Brain pericyte (primary cell): ENCODE measurements around the gene RTN4R.

Experiments
- DNase-seq: peaks from one replicate; pipeline ENCODE4 v3.0.0-alpha.2; 2012; ENCODE audit warnings: low read depth, low spot score

The RTN4R gene

DNA sequence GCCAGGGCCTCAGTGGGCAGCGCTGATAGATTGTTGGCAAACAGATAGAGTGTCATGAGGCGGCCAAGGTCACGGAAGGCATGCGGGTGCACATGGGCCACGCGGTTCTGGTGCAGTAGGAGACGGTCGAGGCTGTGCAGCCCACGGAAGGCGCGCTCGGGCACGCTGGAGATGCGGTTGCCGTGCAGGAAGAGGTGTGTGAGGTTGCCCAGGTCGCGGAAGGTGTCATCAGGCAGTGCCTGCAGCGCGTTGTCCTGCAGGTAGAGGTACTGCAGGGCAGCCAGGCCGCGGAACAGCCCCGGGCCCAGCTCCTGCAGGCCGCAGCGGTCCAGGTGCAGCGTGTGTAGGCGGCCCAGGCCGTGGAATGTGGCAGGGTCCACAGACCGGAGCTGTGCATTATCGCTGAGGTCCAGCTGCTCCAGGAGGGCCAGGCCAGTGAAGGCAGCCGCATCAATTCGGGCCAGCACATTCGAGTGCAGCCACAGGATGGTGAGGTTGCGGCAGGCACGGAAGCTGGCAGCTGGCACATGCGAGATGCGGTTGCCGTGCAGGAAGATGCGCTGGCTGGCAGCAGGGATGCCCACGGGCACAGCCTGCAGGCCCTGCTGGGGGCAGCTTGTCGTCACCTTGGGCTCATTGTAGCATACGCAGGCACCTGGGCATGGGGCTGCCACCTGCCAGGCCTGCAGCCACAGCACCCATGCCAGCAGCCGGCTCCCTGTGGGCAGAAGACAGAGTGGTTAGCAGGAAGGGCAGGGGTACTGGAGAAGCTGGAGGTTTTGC lies 25.5 kb downstream of the RTN4R start:
- DNase-seq = no peak

DNA sequence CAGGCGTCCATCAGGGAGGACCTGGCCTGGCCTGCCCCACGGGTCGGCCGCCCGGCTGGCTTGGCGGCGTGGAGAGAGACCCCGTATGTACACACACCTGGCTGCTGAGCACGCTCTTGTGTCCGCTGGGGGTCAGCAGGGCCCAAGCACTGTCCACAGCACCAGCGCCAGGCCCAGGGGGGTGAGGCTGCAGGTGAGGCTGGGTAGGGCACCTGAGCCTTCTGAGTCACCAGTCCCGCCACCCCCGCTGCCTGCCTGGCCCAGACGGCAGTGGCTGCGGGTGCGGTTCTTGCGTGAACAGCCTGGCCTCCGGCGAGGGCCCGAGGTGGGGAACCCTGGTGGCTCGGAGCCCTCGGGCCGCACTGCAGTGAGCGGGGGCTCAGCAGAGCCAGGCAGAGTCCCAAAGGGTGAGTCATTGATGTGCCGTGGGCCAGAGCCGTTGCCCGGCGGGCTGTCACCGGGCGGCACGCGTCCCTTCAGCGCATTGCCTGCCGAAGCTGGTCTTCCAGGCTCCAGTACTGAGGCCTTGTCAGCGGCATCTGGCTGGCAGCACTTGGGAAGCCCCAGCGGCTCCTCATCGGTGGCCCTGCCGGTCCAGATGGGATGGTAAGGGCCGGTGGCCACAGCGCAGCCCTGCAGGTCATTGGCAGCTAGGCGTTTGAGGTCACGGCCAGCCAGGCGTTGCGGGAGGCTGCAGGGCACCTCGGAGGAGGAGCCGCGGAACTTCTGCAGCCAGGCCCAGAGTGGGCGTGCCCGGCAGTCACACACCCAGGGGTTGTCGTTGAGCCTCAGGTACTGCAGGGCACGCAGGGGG lies 26.3 kb downstream of the RTN4R start:
- no peak for DNase-seq

DNA sequence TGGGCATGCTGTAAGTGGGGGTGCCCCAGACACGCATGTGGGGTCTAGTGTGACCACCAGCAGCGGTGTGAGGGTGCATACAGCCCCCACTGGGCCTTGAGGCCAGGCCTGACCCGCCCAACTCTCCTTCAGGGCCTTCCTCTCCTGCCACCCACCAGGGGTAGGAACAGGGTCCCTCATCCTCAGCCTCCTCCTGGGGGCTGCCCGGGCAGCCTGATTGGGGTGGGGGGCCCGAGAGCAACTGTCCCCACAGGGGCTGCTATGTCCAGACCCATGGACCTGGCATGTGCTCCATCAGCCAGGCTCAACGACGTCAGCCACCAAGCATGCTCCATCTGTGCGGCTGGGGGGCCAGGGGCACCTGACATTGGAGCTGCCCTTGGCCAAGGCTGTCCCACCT lies 27.2 kb downstream of the RTN4R start:
- DNase-seq = no peak

DNA sequence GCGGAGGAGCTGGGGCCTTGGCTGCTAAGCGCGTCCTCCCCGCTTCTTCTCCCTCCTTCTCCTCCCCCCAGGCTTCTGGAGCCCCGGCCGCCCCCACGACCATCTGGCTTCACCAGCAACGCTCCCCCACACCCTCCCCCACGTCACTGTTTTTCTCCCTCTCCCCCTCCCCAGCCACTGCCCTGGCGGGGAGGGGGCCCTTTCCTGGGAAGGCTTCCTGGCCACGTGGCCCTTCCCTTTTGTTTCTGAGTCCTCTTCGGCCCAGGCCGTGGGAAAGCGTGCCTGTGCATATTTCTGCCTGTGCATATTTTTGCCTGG lies 27.7 kb downstream of the RTN4R start:
- DNase-seq = no peak

DNA sequence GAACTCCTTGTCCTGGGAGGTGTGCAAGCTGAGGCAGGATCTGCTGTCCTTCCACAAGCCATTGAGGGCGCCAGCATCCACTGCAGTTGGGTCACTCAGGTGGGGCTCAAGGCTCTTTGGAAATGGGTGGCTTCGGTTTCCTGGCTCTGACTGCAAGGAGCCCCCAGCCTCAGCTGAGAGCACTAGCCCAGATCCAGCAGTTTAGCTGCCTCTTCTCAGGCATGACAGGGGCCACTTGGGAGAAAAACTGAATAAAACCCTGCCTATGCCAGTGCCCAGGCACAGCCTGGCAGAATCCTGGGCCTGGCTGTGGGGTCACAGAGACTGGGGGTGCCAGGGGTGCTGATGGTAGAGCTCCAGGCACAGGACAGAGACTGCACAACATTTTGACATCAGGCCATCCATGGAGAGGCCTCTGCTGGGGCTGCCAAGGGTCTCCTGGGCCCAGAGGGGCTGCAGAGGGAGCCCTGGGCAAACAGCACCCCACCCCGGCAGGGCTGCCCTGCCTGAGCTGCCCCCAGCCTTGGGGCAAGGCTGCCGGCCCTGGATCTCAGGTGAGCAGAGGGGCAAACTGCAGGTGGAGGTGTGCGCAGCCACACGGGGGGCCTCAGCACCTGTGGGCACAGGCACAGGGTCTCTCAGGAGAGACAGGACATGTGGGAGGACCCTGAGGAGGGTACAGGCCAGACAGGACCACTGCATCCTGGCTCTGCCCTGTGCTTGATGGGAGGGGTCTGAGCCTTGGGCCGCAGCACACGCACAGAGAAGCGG lies 28.3 kb downstream of the RTN4R start:
- DNase-seq = no peak

DNA sequence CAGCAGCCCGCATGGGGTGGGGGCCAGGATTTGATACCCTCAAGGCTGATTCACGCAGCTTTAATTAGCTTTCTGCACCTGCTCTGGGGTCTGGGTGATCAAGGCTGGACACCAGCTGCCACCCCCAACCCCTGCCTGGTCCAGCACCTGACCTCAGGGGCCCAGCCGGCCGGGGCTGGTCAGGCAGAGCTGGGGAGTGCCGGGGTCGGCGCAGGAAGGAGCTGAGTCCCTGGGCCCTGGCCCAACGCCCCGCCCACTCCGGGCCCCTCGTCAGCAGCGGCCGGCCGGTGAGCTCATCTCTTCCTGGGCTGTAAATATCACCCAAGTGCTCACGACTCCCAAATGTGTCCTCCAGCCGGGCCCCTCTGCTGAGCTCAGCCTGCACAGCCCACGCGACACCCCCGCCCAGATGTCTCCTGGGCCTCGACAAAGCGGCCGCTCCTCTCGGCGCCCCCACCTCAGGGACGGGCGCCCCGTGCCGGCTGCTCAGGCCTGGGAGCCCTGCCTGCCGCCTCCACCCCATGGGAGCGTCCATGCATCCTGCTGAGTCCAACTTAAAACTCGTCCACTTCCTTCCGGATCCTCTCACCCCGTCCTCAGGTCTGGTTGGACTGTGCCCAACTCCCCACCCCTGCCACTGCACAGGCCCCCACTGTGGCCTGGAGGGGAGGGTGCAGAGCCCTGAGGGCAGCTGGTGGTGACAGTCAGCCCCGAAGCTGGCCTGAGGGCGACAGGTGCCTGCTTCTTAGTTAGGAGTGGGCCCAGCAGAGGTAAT lies 29.0 kb downstream of the RTN4R start:
- no peak for DNase-seq

DNA sequence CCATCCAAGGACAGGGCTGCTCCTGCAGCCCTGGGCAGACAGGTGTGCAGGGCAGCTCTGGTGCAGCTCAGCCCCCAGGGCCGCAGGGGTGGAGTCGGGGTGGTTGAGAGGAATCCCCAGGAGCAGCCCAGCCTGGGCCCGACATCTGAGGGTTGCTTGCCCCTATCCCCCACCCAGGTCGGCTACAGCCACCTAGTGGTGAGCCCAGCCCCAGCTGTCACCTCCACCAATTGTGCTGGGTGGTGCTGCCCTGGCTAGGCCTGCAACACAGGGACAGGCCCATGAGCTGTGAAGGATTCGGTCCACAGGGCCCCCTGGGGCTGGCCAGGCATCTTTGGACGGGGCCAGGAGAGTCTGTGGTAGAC lies 29.6 kb downstream of the RTN4R start:
- DNase-seq = no peak

DNA sequence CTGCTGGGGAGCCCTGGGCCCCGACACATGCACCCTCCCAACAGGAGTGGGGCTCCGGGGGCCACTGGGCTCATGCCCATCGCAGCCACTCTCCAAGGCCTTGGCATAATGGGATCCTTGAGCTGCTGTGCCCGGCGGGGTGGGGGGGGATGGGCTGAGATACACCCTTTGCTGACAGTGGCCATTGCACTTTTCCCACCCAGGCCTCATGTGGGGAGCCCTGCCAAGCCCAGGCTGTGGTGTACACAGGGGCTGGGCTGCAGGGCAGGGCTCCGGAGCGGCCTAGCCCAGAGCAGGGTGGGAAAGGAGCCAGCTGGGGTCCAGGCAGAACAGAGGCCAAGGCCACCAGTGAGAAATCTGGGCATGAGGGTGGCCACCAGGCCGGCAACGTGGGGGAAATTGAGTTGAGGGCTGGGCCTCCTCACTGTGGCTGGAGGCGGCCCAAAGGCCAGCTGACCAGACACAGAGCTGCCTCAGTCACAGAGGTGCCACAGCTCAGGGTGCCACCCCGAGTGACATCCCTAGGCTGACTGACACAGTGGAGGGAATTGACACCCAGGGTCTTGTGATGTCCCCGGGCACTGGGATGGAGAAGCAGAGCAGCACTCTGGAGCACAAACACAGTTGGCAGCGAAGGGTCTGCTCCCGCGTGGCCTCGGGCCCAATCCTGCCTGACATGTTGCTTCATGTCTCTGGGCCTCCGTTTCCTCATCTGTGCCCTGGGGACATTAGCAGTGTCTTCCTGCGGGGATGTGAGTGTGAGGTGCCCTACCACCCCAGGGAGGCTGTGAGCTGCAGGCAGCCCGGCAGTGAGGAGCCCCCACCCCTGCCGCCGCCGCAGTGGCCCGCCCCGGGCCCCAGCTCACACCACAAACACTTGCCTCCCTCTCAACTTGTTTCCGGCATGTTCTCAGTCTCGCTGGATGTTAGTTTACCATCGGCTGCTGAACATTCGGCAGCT lies 30.4 kb downstream of the RTN4R start:
- no peak for DNase-seq

DNA sequence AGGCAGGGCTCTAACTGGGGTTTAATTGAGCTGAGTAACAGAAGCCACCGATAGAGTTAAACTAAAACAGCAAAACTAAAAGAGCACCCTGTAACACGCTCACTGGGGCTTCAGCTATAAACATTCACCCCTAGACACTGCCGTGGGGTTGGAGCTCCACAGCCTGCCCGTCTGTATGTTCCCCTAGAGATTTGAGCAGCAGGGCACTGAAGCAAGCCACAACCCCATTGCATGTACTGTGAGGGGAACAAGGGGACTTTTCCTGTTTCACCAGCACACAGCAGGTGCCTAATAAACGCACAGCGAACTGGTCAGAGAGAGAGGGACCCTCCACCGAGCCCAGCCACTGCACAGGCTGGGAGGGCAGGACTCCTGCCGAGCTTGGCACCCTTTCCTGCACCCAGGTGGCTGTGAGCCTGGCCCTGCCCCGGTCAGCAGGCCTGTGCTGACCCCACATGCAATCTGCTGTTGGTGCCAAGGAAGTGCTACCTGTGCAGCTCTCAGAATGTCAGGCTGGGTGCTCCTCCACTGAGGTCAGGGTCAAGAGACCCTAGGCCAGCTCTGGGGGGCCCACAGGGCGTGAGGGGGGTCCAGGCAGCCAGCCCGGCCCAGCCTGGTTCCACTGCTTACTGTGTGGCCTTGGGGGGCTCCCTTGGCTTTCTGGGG lies 31.9 kb downstream of the RTN4R start:
- DNase-seq = no peak

DNA sequence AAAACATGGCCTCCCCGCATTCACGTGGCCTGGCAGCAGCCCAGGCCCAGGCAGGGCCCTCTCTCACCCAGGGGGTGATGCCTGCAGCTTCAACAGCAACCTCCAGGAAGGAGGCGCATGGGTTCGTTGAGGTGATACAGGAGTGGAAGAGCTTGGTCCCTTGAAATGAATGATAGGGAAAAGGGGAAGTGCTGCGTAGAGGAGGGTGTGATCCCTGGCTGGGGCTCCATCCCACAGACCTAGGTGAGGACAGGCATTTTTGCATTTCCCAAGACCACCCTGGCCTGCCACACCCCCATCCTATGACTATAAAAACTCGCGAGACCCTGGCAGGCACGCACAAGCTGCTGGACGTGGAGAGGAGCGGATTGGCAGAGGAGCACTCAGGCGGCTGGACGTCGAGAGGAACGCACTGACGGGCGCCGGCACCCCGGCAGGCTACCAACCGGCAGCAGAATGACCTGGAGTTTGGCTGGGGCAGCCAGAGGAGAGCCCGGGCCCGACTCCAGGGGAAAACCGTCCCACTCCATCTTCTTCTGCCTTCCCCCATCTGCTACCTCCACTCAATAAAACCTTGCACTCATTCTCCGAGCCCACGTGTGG lies 32.6 kb downstream of the RTN4R start:
- DNase-seq = no peak

DNA sequence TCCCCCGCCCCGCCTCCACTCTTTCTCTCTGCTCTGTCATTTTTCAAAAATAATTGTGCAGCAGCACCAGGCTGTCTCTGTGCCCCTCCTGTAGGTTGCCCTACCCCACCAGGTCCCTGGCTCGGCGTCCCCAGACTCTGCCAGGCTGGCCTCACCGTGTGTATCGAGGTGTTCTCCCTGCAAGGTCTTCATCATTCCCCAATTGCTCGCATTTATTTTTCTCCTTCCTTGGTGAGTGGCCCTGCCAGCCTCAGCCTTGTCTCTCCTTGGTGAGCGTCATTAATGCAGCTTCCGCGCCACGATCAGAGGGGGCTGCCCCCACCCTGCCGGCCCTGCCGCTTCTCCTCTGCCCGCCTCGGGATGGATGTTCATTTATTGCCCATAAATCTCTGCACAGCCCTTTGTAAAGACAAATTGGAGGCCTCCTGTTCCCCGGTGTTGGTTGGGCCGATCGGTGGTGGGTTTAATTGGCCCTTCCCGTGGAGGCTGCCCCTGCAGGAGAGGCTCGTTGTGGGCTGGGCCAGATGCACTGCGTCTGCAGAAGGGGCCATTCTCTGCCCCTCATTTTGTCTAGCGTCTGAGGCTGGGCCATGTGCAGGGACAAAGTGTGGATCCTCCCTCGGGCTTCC lies 33.2 kb downstream of the RTN4R start:
- DNase-seq = no peak

DNA sequence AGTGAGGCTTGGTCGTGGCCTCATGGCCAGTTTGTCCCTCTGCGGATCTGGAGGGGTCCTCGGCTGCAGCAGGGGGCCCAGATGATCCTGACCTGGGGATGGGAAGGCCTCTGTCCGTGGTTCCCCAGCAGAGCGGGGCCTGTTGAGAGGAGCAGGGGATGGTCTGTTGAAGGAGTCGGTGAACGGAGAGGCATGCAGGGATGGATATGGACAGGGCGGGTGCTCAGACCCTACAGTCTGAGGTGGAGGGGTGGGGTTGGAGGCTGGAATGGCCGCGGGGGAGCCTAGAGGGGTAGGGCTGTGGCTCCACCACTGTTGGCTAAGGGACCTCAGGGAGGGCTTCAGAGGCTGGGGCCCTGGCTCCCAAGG lies 33.8 kb downstream of the RTN4R start:
- no peak for DNase-seq

DNA sequence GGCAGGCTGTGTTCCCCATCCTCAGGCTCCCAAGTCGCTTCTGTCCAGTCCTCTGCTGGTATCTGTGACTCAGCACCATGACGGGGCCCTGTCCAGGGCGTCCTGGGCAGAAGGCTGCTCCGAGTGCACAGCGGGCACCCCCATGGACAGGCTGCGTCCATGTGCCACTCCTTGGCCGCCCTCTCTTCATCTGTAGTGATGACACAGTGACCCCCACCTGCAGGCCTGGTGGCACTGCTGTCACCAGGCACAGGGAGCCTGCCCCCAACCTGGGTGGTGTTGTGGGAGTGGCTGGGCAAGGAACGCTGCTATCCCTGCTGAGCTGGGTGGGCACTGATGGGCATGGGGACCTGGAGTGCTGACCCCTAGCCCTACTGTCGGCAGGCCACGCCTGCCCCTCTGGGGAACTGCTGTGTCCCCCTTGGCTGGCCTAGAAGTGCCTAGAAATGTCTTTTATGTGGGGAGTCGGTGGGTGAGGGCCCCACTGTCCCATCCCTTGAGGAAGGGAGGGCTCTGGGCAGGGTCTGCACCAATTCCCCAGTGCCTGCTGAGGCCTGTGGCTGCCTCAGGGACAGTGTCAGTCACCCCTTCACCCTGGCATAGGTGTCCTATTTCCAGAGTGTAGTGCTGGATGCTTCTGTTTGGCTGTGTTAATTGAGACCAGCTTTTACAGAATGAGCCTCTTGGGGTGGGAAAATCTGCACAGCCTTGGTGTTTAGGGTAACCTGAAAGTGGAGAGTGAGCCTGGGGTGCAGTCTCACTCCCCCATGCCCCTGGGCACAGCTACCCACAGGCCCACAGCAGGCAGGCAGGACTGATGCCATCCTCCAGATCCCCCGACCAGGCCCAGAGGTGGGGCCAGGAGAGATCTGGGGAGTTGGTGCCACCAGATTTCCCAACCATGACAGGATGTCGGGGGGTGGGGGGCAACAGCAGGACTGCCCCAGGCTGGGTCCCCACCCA lies 34.5 kb downstream of the RTN4R start:
- no peak for DNase-seq

DNA sequence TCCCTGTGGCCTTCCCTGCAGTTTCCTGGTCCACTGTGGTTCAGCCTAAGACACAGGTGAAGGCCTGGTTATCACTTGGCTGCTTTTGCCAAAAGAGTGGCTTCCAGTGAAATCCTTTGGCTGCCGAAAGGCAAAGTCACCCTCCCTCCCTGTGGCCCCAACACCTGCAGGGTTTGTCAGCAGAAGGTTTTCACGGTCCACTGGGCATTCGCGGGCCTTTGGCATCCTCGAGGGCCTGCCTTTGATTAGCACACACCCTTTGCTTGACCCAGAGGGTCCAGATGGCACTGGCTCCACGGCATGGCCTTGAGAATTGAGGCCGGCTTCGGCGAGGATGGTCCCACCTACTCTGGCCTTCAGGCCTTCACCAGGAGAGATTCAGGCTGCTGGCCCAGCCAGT lies 35.3 kb downstream of the RTN4R start:
- no peak for DNase-seq

DNA sequence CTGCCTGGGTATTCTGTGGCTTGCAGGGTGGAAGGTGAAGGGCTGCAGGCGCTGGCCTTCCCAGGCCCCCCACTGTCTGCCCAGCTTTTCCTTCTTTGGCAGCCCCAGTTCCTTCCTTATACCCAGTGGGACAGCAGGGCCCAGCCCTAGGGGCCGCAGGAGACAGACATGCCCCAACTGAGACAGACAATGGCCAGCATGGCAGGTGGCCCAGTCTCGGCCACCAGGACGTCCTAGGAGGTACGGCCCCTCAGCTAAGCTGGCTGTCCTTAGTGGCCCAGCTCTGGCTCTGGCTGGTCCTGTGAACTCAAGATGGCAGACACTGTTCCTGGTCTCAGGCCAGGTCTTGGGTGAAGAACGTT lies 35.9 kb downstream of the RTN4R start:
- DNase-seq = no peak

DNA sequence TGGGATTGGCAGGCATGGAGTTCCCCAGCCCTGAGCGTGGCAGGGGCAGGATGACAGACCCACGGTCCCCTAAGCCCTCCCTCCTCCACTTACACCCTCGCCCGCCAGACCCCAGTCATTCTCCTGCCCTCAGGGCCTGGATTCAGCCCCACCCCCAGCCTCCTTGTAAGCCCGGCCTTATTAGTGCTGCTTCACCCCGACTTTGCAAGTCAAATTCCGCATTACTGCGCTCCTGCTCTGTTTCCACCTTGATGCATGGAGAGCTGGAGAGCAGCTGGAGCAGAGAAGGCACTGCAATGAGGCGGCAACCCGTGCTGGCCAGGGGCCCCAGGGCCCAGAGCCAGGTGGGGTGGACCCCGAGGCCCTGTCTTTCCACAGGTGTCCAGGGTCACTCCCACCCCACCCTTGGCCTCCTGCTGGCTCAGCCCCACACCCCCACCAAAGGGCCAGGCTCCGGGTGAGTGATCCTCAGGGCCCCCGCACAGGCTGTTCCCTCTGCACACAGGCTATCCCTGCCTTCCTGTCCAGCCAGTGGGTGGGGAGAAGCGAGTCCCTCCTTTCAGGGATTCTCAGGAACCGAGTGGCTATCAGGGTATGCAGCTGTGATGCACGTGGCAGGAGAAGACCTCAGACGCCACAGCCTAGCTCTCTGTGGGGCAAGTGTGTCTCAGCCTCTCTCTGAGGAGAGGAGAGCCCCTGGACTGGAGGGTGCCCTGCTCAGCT lies 36.4 kb downstream of the RTN4R start:
- DNase-seq = no peak

DNA sequence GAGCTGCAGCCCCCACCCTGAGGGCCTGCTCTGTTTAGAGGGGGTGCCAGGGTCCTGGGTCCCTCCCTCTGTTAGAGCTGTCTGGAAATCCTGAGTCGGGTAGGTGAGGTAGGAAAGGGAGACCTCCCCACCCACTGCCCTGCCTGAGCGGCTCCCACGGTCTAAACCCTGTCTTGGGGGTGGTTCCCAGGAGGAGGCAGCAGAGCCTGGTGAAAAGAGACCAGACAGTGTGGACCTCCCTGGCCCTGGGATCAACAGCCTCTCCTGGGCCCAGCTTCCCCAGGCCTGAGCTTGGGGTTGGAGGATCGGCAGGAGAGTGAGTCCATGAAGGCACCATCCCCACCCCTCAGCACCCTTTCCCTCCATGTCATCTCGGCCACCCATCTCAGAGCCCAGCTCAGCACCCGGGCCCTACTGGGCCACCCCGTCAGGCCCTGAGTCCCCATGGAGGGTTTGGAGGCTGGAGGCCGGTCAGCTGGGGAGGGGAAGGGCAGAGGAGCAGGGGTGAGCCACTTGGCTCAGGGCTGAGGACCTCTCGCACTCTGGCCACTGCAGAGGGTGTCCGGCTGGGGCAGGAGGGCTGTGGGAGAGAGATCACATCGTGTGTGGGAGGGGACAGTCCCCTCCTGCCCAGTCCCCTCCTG lies 37.2 kb downstream of the RTN4R start:
- DNase-seq = no peak
